Measurements from ENCODE around the gene SLC8A2.

SLC8A2 gene

GRCh38 chr19:47503130-47503825 lies 31.6 kb upstream of the SLC8A2 start:
- no peak for DNase-seq

GRCh38 chr19:47499863-47500830 lies 28.5 kb upstream of the SLC8A2 start:
- DNase-seq = no peak

- DNase-seq = no peak
These were observed 27.7 kb upstream of the SLC8A2 start for GRCh38 chr19:47499371-47499770.

GRCh38 chr19:47498561-47498960 lies 26.9 kb upstream of the SLC8A2 start:
- DNase-seq = no peak

- DNase-seq = no peak
These were observed 26.3 kb upstream of the SLC8A2 start for GRCh38 chr19:47497821-47498520.

GRCh38 chr19:47497050-47497766 lies 25.5 kb upstream of the SLC8A2 start:
- DNase-seq = no peak

GRCh38 chr19:47495478-47496372 lies 24.0 kb upstream of the SLC8A2 start:
- no peak for DNase-seq

- DNase-seq = no peak
These were observed 23.0 kb upstream of the SLC8A2 start for GRCh38 chr19:47494729-47495128.

- DNase-seq = no peak
These were observed 22.5 kb upstream of the SLC8A2 start for GRCh38 chr19:47494211-47494547.

GRCh38 chr19:47493378-47494210 lies 21.9 kb upstream of the SLC8A2 start:
- no peak for DNase-seq

GRCh38 chr19:47492571-47493377 lies 21.1 kb upstream of the SLC8A2 start:
- DNase-seq = no peak

- no peak for DNase-seq
These were observed 20.4 kb upstream of the SLC8A2 start for GRCh38 chr19:47492137-47492533.

GRCh38 chr19:47491358-47492136 lies 19.9 kb upstream of the SLC8A2 start:
- DNase-seq = no peak

GRCh38 chr19:47490847-47491246 lies 19.2 kb upstream of the SLC8A2 start:
- no peak for DNase-seq

- DNase-seq = no peak
These were observed 18.3 kb upstream of the SLC8A2 start for GRCh38 chr19:47490031-47490430.

GRCh38 chr19:47489072-47489914 lies 17.6 kb upstream of the SLC8A2 start:
- no peak for DNase-seq

GRCh38 chr19:47487551-47488515 lies 16.1 kb upstream of the SLC8A2 start:
- DNase-seq = no peak
